H1 (cell line): ENCODE results near the gene DERL3. TPM values are rescaled to one million over a fixed set of nuclear protein-coding genes. Genes with fewer than 3 reads are reported as not detected.

Experiments
- GABPA ChIP-seq: IDR thresholded peaks from 2 replicates; pipeline ENCODE4 v1.6.1; 2011; ENCODE audit warnings: mild to moderate bottlenecking, low read length, moderate library complexity, borderline replicate concordance; ENCODE audit not compliant: insufficient read depth
- MAX ChIP-seq: IDR thresholded peaks from 2 replicates; pipeline ENCODE4 v1.6.1; 2012; ENCODE audit warnings: inconsistent platforms
- SIN3A ChIP-seq, 2 experiments: IDR thresholded peaks in 1 of 2; conservative IDR thresholded peaks in 1 of 2; 2 replicates each; pipeline ENCODE4 v1.6.1; 2011 to 2012; ENCODE audit warnings: low read length in 2 of 2, improper control_type of control experiment in 1 of 2, low read depth in 1 of 2, mild to moderate bottlenecking in 1 of 2
- polyA plus RNA-seq, 7 experiments: library from polyadenylated mRNA; depleted of rRNA in 3 of 7; stranded (reverse) in 5 of 7; unstranded in 2 of 7; fragments of >200 nt in 5 of 7; fragments of 200-250 nt in 2 of 7; gene quantifications; 1 replicate in 5 of 7; 2 replicates in 1 of 7; 4 replicates in 1 of 7; pipeline versions ENCODE4 v1.2.1 to v1.2.3, GENCODE V29; 2011 to 2013; ENCODE audit warnings: missing spikeins in 2 of 7, mixed read lengths in 2 of 7
- total RNA-seq: library from RNA; stranded (reverse); fragmentation: NEBNext Ultra II Directional; extraction: Animal tissue kit (Norgen Biotek cat#: 25700); gene quantifications from 2 replicates; pipeline ENCODE4 v1.2.1, GENCODE V29; 2021

Gene DERL3
- total and polyA plus RNA-seq, 2 of the 8 experiments (the other 6 are each of a cell fraction or from before 2014, with no cell fraction given) = 8.7 to 19.5 TPM

- TF ChIP-seq GABPA (no peak), SIN3A (conservative IDR thresholded peaks at IDR 0.05 in 1 of 2, IDR thresholded peaks at IDR 0.05 in 1 of 2; ENCODE audit: low read depth in 1 of 2, low read length in 2 of 2) (no peak), MAX (no peak)
Measured at GRCh38 chr22:23837496-23837859, 1.3 kb downstream of the DERL3 start (continued).
